ENCODE data around the gene LRFN4. TPM values are rescaled to one million over a fixed set of nuclear protein-coding genes. Genes with fewer than 3 reads are reported as not detected.

LRFN4 gene
- total and polyA plus RNA-seq, 2 of the 13 experiments (the other 11 are each of a cell fraction or from before 2014, with no cell fraction given): 1.3 to 6.8 TPM

DNA sequence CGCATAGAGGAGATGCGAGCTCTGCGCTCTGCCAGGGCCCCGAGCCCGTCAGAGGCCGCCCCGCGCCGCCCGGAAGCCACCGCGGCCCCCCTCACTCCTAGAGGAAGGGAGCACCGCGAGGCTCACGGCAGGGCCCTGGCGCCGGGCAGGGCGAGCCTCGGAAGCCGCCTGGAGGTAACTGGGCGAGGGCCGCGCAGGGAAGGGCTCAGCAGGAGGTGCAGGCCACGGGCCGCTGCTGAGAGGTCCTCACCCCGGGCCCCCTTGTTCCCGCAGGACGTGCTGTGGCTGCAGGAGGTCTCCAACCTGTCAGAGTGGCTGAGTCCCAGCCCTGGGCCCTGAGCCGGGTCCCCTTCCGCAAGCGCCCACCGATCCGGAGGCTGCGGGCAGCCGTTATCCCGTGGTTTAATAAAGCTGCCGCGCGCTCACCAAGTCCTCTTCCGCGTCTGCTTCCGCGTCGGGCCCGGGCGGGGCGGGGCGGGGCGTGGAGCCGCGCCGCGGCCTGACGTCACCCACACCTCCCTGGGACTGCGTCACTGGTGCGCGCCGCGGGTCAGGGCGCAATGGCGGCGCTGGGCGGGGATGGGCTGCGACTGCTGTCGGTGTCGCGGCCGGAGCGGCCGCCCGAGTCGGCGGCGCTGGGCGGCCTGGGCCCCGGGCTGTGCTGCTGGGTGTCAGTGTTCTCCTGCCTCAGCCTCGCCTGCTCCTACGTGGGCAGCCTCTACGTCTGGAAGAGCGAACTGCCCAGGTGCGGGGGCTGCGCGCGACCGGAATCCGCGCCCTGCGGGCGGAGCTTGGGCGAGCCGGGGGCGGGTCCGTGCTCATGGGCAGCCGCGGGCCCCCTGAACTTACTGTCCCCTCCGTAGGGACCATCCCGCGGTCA lies 13.7 kb upstream of the LRFN4 start, which contains the start of gene RCE1 (continued):
- TF ChIP-seq ZIK1 (CRISPR knock-in tag; IDR thresholded peaks at IDR 0.05; ENCODE audit: borderline replicate concordance, low read depth) (peak; percentile 60), RXRA (CRISPR knock-in tag; IDR thresholded peaks at IDR 0.05) (0 out of 2 replicates have a peak, but pooled peaks have one; percentile 13), CREB1 (IDR thresholded peaks at IDR 0.05) (peak; percentile 98), CREB1 (CRISPR knock-in tag; IDR thresholded peaks at IDR 0.05) (peak; percentile 70; the same call in 1 of the 2 replicates), SCMH1 (CRISPR knock-in tag; IDR thresholded peaks at IDR 0.05; ENCODE audit: borderline replicate concordance) (no peak), IKZF1 (IDR thresholded peaks at IDR 0.05) (no peak), EED (CRISPR knock-in tag; IDR thresholded peaks at IDR 0.05) (0 out of 2 replicates have a peak, but pooled peaks have one; percentile 1), ZNF678 (CRISPR knock-in tag; IDR thresholded peaks at IDR 0.05) (no peak), ZNF83 (CRISPR knock-in tag; IDR thresholded peaks at IDR 0.05; ENCODE audit: borderline replicate concordance) (peak; percentile 52; the same call in 1 of the 2 replicates), NCOA2 (CRISPR knock-in tag; IDR thresholded peaks at IDR 0.05) (no peak; the same call in 1 of the 2 replicates), ZNF816 (CRISPR knock-in tag; IDR thresholded peaks at IDR 0.05; ENCODE audit: borderline replicate concordance) (no peak), MAZ (IDR thresholded peaks at IDR 0.05; ENCODE audit: borderline replicate concordance, low read depth, low read length) (peak; percentile 77), MAZ (CRISPR knock-in tag; IDR thresholded peaks at IDR 0.05; ENCODE audit: low read depth) (peak; percentile 74; the same call in 1 of the 2 replicates), ZNF354B (CRISPR knock-in tag; IDR thresholded peaks at IDR 0.05) (no peak), ATM (IDR thresholded peaks at IDR 0.05; ENCODE audit: borderline replicate concordance) (no peak), ZNF569 (CRISPR knock-in tag; IDR thresholded peaks at IDR 0.05; ENCODE audit: borderline replicate concordance) (no peak), ZNF460 (CRISPR knock-in tag; IDR thresholded peaks at IDR 0.05; ENCODE audit: borderline replicate concordance) (no peak), IRX3 (CRISPR knock-in tag; IDR thresholded peaks at IDR 0.05; ENCODE audit: borderline replicate concordance, low read depth) (peak; percentile 54; the same call in 1 of the 2 replicates), ZNF446 (CRISPR knock-in tag; IDR thresholded peaks at IDR 0.05) (peak; percentile 37; the same call in 1 of the 2 replicates), CEBPB (IDR thresholded peaks at IDR 0.05; ENCODE audit: borderline replicate concordance, low read depth, low read length) (no peak), CHCHD3 (CRISPR knock-in tag; IDR thresholded peaks at IDR 0.05) (no peak; the same call in 1 of the 2 replicates), ZNF777 (CRISPR knock-in tag; IDR thresholded peaks at IDR 0.05) (no peak), TP53 (CRISPR knock-in tag; conservative IDR thresholded peaks at IDR 0.05) (no peak), ZNF556 (CRISPR knock-in tag; IDR thresholded peaks at IDR 0.05; ENCODE audit: borderline replicate concordance) (no peak; the same call in 1 of the 2 replicates), MAF1 (CRISPR knock-in tag; IDR thresholded peaks at IDR 0.05; ENCODE audit: borderline replicate concordance) (no peak; the same call in 1 of the 2 replicates), ZNF317 (CRISPR knock-in tag; IDR thresholded peaks at IDR 0.05) (no peak), ZSCAN31 (CRISPR knock-in tag; IDR thresholded peaks at IDR 0.05; ENCODE audit: low read depth) (peak; percentile 70; the same call in 1 of the 2 replicates), ARID3A (IDR thresholded peaks at IDR 0.05; ENCODE audit: low read depth, low read length) (no peak)
- TF ChIP-seq, protein P1, sequence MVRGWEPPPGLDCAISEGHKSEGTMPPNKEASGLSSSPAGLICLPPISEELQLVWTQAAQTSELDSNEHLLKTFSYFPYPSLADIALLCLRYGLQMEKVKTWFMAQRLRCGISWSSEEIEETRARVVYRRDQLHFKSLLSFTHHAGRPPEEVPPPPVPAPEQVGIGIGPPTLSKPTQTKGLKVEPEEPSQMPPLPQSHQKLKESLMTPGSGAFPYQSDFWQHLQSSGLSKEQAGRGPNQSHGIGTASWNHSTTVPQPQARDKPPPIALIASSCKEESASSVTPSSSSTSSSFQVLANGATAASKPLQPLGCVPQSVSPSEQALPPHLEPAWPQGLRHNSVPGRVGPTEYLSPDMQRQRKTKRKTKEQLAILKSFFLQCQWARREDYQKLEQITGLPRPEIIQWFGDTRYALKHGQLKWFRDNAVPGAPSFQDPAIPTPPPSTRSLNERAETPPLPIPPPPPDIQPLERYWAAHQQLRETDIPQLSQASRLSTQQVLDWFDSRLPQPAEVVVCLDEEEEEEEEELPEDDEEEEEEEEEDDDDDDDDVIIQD (CRISPR knock-in tag; IDR thresholded peaks at IDR 0.05; ENCODE audit: low read depth): no peak
